Measurements from ENCODE around the gene MTFR1L. TPM values are rescaled to one million over a fixed set of nuclear protein-coding genes. Genes with fewer than 3 reads are reported as not detected.
"Not testable (repeated sequence)": the region's sequence is repeated elsewhere in the genome, so short reads cannot be mapped to it uniquely, and the experiment has no call there.

MTFR1L gene
- total RNA-seq, 4 donors from 2014 or later = 91.1 to 107 (median 101) TPM

DNA sequence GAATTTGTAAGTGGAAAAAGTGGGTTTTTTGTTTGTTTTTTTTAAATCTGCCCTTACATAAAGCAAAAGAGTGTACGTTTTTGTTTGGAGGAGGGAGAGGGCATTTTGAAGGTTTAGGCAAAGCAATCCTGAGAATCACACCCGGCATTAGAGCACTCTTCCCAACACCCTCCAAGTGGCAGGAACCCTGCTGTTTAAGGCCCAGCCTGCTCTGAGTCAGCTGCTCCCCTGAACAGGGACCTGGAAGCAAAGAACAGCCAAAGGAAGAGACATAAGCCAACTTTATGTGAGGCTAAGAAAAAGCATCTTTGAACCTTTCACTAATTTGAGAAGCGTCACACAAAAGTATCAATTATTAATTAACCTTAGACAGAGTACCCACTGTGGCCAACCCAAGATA lies 16.9 kb downstream of the MTFR1L start:
- WGBS = 67% methylated on average over 3 of the region's 3 CpGs
- no peaks in the 10 kb centered on the region for H3K9me3 ChIP-seq
- H3K4me1 ChIP-seq = peaks cover 0 to 4% (median 0%) of the 10 kb centered on the region in 4 donors
- no peaks in the 10 kb centered on the region for H3K27me3 ChIP-seq
- peaks cover 21 to 33% (median 26%) of the 10 kb centered on the region in 4 donors for H3K36me3 ChIP-seq
- no peak for DNase-seq (ENCODE audit: extremely low spot score)
- H3K4me3 ChIP-seq = no peak overlapping the region
- H3K27ac ChIP-seq (replicated peaks in 1 of 4) = no peak overlapping the region
- TF ChIP-seq EP300 (IDR thresholded peaks at IDR 0.05) (no peak), POLR2AphosphoS5 (IDR thresholded peaks at IDR 0.05) (no peak), POLR2A (IDR thresholded peaks at IDR 0.05; ENCODE audit: low read depth) (no peak), CTCF (IDR thresholded peaks at IDR 0.05) (no peak)
- intact Hi-C loops (cut with DNase I) = no loop called here

GRCh38 chr1:25837262-25837875 lies 17.6 kb downstream of the MTFR1L start:
- TF ChIP-seq POLR2A (IDR thresholded peaks at IDR 0.05; ENCODE audit: low read depth) = no peak
- peak in 2 of 3 experiments; percentile 11 for TF ChIP-seq CTCF (IDR thresholded peaks at IDR 0.05)
- H3K27me3 ChIP-seq = no peaks in the 10 kb centered on the region
- intact Hi-C loops (cut with DNase I) = no loop called here
- no peak for DNase-seq (ENCODE audit: extremely low spot score)
- no peaks in the 10 kb centered on the region for H3K9me3 ChIP-seq
- peaks cover 0 to 4% (median under 1%) of the 10 kb centered on the region in 4 donors for H3K4me1 ChIP-seq
- H3K36me3 ChIP-seq = peaks cover 14 to 26% (median 19%) of the 10 kb centered on the region in 4 donors
- WGBS = 81% methylated on average over 1 of the region's 1 CpG
- no peak overlapping the region for H3K4me3 ChIP-seq
- no peak overlapping the region for H3K27ac ChIP-seq (replicated peaks in 1 of 4)

DNA sequence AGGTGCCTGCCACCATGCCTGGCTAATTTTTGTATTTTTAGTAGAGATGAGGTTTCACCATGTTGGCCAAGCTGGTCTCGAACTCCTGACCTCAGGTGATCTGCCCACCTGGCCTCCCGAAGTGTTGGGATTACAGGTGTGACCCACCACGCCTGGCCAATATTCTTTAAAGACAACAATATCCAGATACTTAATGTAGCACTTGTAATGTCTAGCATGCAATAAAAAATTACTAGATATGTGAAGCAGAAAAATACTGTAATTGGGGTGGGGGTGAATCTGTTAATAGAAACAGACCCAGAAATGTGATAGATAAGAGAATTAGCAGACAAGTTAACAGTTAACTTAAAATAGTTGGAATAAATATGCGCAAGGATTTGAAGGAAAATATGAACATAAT lies 20.1 kb downstream of the MTFR1L start:
- H3K27me3 ChIP-seq; intact Hi-C loops (cut with DNase I); H3K36me3 ChIP-seq; DNase-seq (ENCODE audit: extremely low spot score); H3K4me3 ChIP-seq; H3K4me1 ChIP-seq; H3K27ac ChIP-seq (replicated peaks in 1 of 4); H3K9me3 ChIP-seq: not testable (repeated sequence)
- WGBS = 95% methylated on average over 4 of the region's 4 CpGs

DNA sequence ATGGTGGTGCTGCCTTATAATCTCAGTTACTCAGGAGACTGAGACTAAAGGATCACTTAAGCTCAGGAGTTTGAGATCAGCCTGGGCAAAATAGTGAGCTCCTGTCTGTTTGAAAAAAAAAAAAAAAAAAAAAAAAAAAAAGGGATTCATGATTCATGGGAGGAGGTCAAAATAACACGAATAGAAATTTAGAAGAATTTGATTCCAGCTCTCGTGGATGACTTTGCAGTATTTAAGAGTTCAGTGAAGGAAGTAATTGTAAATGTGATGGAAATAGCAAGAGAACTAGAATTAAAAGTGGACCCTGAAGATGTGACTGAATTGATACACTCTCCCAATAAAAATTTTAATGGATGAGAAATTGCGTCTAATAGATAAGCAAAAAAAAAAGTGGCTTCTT lies 23.7 kb downstream of the MTFR1L start:
- intact Hi-C loops (cut with DNase I) = no loop called here
- no peak for DNase-seq (ENCODE audit: extremely low spot score)
- 91% methylated on average over 3 of the region's 3 CpGs for WGBS

More for the DNA sequence above, 23.7 kb downstream of the MTFR1L start:
- no peaks in the 10 kb centered on the region for H3K27me3 ChIP-seq
- H3K36me3 ChIP-seq = no peaks in the 10 kb centered on the region
- no peaks in the 10 kb centered on the region for H3K9me3 ChIP-seq
- H3K4me3 ChIP-seq = no peak overlapping the region
- no peak for TF ChIP-seq POLR2A (IDR thresholded peaks at IDR 0.05; ENCODE audit: low read depth)
- no peak for TF ChIP-seq CTCF (IDR thresholded peaks at IDR 0.05)
- TF ChIP-seq EP300 (IDR thresholded peaks at IDR 0.05) = no peak
- no peak for TF ChIP-seq POLR2AphosphoS5 (IDR thresholded peaks at IDR 0.05)
- peaks cover 0 to 4% (median 0%) of the 10 kb centered on the region in 4 donors for H3K4me1 ChIP-seq
- H3K27ac ChIP-seq (replicated peaks in 1 of 4) = no peak overlapping the region

All from esophagus muscularis mucosa (tissue), 4 donors.